NT2/D1 (cell line): ENCODE results near the gene CMTR2.

Experiments used
- YY1 ChIP-seq: IDR thresholded peaks from 2 replicates; pipeline ENCODE4 v1.6.1; 2011; ENCODE audit not compliant: insufficient read length, insufficient read depth
- ZNF274 ChIP-seq: IDR thresholded peaks from 2 replicates; pipeline ENCODE4 v1.6.1; 2011; ENCODE audit warnings: mild to moderate bottlenecking, low read depth, low read length

DNA sequence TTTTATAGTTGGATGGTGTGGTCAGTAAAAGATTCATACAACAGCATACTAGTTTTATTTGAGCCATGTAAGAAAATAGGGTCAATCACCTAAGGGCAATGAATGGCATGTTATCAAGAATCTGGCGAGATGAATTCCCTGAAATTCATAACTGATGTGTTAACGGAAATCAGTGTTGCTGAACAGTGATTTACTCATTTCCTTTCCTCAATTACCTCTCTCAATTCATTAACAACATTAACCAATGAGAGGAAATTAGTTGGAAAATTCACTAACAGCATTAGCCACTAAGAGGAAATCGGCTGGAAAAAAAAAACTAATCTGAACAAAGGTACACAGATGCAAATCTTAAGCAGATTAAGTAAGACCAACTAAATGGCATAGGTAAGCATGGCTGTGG, 6.3 kb downstream of the CMTR2 start:
- TF ChIP-seq YY1 (no peak), ZNF274 (no peak)
